Measurements from ENCODE around the gene NAA20. TPM values are rescaled to one million over a fixed set of nuclear protein-coding genes. Genes with fewer than 3 reads are reported as not detected.

Gene NAA20
- total and polyA plus RNA-seq, 9 of the 15 experiments (the other 6 are each of a cell fraction or from before 2014, with no cell fraction given) = 51.4 to 361 (median 84.6) TPM

DNA sequence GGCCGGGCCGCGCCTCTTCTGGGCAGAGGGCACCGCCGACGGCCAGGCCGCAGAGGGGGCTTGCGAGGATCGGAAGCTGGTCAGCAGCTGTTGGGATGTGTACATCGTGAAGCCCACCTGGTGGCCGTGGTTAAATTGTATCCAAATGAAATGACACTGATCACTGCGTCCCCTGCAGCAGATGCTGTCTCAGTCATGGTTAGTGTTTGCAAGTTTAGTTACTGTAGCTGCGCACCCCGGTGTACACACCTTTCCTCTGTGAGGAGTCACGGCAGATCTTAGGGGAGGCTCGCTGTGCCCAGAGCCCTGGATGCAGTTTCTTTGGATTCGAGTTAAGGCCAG lies 653 bp downstream of the NAA20 start:
- Histone ChIP-seq H3K36me3 (ENCODE audit: control insufficient read depth, insufficient read depth, low read length) (peaks cover 19% of the 10 kb centered on the region; the same call in 2 of the 3 replicates), H3K4me3 (peak overlapping the region; percentile 92), H3K9ac (ENCODE audit: insufficient read depth in 1 of 2, low read depth in 2 of 2, low read length in 2 of 2) (peak overlapping the region; percentile 71 to 91), H2AFZ (ENCODE audit: low read depth, low read length) (peak overlapping the region; percentile 90), H3K9me3 (replicated peaks; ENCODE audit: control insufficient read depth, insufficient read depth, low read depth, low read length) (no peaks in the 10 kb centered on the region), H3K4me1 (replicated peaks in 1 of 2; ENCODE audit: control insufficient read depth in 2 of 2, insufficient read depth in 2 of 2, low read length in 2 of 2) (peaks cover 7 to 13% of the 10 kb centered on the region in 2 experiments; a peak in 4 of 5 replicates), H3K27ac (ENCODE audit: extremely low read depth, low read depth, low read length) (peak overlapping the region; percentile 73; the same call in 2 of the 3 replicates), H3K9me1 (ENCODE audit: control insufficient read depth, insufficient read depth, low read length) (no peaks in the 10 kb centered on the region), H3K79me2 (ENCODE audit: control insufficient read depth, insufficient read depth, low read length) (peaks cover 57% of the 10 kb centered on the region), H3K27me3 (ENCODE audit: control insufficient read depth in 2 of 2, insufficient read depth in 2 of 2, low read length in 2 of 2) (no peaks in the 10 kb centered on the region), H3K4me2 (ENCODE audit: insufficient read depth, low read length) (peak overlapping the region; percentile 96), H4K20me1 (replicated peaks; ENCODE audit: control insufficient read depth, insufficient read depth, low read length) (0 out of 2 replicates have a peak, but pooled peaks cover 2% of the 10 kb centered on the region)
- ChIA-PET POLR2A (interaction anchor here (0.7 kb wide), 1 partner anchor 35 kb away, joined by 4 read pairs; the partner anchor contains the start of gene CFAP61), CTCF (ENCODE audit: low intra/inter-chr PET ratio) (no interaction called here)
- peak; percentile 54 for ATAC-seq
- TF ChIP-seq ZFX (CRISPR knock-in tag; IDR thresholded peaks at IDR 0.05) (peak; percentile 5; the same call in 1 of the 2 replicates), COPS2 (conservative IDR thresholded peaks at IDR 0.05) (no peak)
- peak in 2 of 4 experiments; percentile 8 to 21 for DNase-seq (ENCODE audit: extremely low read depth in 1 of 4, low spot score in 3 of 4)
- FAIRE-seq = no peak
- intact Hi-C loops (cut with micrococcal nuclease) = loop anchor here (10.0 kb wide), 1 partner anchor 557 kb away; no protein-coding TSS in a partner anchor
- WGBS (ENCODE audit: insufficient coverage, low coverage, missing lambda C conversion rate) = 2% methylated on average over 14 of the region's 17 CpGs
- in situ Hi-C loops (cut with MboI) = no loop called here
- no TSS peak for BruUV-seq (replicated peaks)

DNA sequence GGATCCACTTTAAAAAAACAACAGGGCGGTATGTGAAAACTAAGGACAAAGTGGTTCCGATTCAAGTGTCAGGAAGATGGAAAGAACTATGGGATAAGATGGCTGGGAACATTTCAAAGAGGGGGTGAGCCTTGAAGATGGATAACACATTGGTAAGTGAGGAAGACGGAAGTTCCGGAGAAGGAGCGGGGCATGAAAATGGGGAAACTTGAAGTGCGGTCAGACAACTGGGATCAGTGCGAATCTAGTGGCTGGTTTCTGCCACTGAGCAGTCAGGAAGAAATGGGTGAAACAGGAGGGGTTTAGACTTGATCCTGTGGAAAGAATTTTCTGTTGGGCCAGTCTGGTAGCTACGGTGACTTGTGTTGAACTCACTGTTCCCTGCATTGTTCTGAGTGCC lies 1.2 kb downstream of the NAA20 start:
- ATAC-seq (no peak), FAIRE-seq (peak; percentile 51), DNase-seq (ENCODE audit: extremely low read depth in 1 of 4, low spot score in 3 of 4) (peak in 1 of 4 experiments; percentile 14)
- Histone ChIP-seq H2AFZ (ENCODE audit: low read depth, low read length) (no peak overlapping the region), H4K20me1 (replicated peaks; ENCODE audit: control insufficient read depth, insufficient read depth, low read length) (0 out of 2 replicates have a peak, but pooled peaks cover 2% of the 10 kb centered on the region), H3K4me3 (peak overlapping the region; percentile 92), H3K4me2 (ENCODE audit: insufficient read depth, low read length) (peak overlapping the region; percentile 96), H3K27ac (ENCODE audit: extremely low read depth, low read depth, low read length) (no peak overlapping the region; the same call in 2 of the 3 replicates), H3K9me1 (ENCODE audit: control insufficient read depth, insufficient read depth, low read length) (no peaks in the 10 kb centered on the region), H3K4me1 (replicated peaks in 1 of 2; ENCODE audit: control insufficient read depth in 2 of 2, insufficient read depth in 2 of 2, low read length in 2 of 2) (peaks cover 7 to 13% of the 10 kb centered on the region in 2 experiments; a peak in 4 of 5 replicates), H3K36me3 (ENCODE audit: control insufficient read depth, insufficient read depth, low read length) (peaks cover 24% of the 10 kb centered on the region; the same call in 2 of the 3 replicates), H3K9me3 (replicated peaks; ENCODE audit: control insufficient read depth, insufficient read depth, low read depth, low read length) (no peaks in the 10 kb centered on the region), H3K79me2 (ENCODE audit: control insufficient read depth, insufficient read depth, low read length) (peaks cover 61% of the 10 kb centered on the region), H3K9ac (ENCODE audit: insufficient read depth in 1 of 2, low read depth in 2 of 2, low read length in 2 of 2) (peak overlapping the region; percentile 71 to 80), H3K27me3 (ENCODE audit: control insufficient read depth in 2 of 2, insufficient read depth in 2 of 2, low read length in 2 of 2) (no peaks in the 10 kb centered on the region)
- ChIA-PET CTCF (ENCODE audit: low intra/inter-chr PET ratio) (no interaction called here), POLR2A (no interaction called here)
- WGBS (ENCODE audit: insufficient coverage, low coverage, missing lambda C conversion rate) = 7% methylated on average over 8 of the region's 8 CpGs
- BruUV-seq (replicated peaks) = TSS peak; percentile 75
- intact Hi-C loops (cut with micrococcal nuclease) (loop anchor here (10.0 kb wide), 1 partner anchor 556 kb away; no protein-coding TSS in a partner anchor), in situ Hi-C loops (cut with MboI) (no loop called here)
- TF ChIP-seq FOXP4 (CRISPR knock-in tag; IDR thresholded peaks at IDR 0.05; ENCODE audit: borderline replicate concordance) (no peak), FUS (optimal IDR thresholded peaks at IDR 0.05; ENCODE audit: low read depth, low read length) (no peak), MITF (IDR thresholded peaks at IDR 0.05) (no peak), ZKSCAN1 (IDR thresholded peaks at IDR 0.05; ENCODE audit: low read depth, low read length) (no peak), THAP12 (CRISPR knock-in tag; IDR thresholded peaks at IDR 0.05) (no peak)
- TF ChIP-seq, protein P1, sequence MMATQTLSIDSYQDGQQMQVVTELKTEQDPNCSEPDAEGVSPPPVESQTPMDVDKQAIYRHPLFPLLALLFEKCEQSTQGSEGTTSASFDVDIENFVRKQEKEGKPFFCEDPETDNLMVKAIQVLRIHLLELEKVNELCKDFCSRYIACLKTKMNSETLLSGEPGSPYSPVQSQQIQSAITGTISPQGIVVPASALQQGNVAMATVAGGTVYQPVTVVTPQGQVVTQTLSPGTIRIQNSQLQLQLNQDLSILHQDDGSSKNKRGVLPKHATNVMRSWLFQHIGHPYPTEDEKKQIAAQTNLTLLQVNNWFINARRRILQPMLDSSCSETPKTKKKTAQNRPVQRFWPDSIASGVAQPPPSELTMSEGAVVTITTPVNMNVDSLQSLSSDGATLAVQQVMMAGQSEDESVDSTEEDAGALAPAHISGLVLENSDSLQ (IDR thresholded peaks at IDR 0.05) = no peak

Data from K562 (cell line).